ENCODE data around the gene RNF213. TPM values are rescaled to one million over a fixed set of nuclear protein-coding genes. Genes with fewer than 3 reads are reported as not detected.
"Not testable (repeated sequence)": the region's sequence is repeated elsewhere in the genome, so short reads cannot be mapped to it uniquely, and the experiment has no call there.

The RNF213 gene
- total and polyA plus RNA-seq, 4 donors: 45.1 to 78.3 (median 59.3) TPM

GRCh38 chr17:80274871-80275449, 14.3 kb downstream of the RNF213 start:
- Histone ChIP-seq H3K9me3 (ENCODE audit: control insufficient read depth, insufficient read depth, low read length) (no peaks in the 10 kb centered on the region), H3K4me3 (ENCODE audit: low read depth, low read length) (no peak overlapping the region), H3K36me3 (ENCODE audit: control insufficient read depth, insufficient read depth, low read length) (peaks cover 31% of the 10 kb centered on the region), H3K27ac (ENCODE audit: low read depth, low read length) (no peak overlapping the region), H3K4me1 (ENCODE audit: control insufficient read depth, insufficient read depth, low read length) (peaks cover 16% of the 10 kb centered on the region), H3K27me3 (ENCODE audit: control insufficient read depth, insufficient read depth, low read length) (no peaks in the 10 kb centered on the region)
- no peak for DNase-seq (ENCODE audit: low read depth in 4 of 6, low spot score in 6 of 6)
- WGBS (ENCODE audit: insufficient coverage): 95% methylated on average over 3 of the region's 4 CpGs

DNA sequence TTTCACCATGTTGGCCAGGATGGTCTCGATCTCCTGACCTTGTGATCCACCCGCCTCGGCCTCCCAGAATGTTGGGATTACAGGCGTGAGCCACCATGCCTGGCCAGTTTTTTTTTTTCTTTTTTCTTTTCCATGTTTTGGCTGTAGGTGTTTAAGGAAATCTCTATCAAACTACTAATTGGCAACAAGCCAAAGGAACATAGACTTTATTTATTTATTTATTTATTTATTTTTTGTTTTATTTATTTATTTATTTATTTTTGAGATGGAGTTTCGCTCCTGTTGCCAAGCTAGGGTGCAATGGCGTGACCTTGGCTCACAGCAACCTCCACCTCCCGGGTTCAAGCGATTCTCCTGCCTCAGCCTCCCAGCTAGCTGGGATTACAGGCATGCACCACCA, 15.2 kb downstream of the RNF213 start:
- not testable (repeated sequence) for H3K4me3 ChIP-seq (ENCODE audit: low read depth, low read length); DNase-seq (ENCODE audit: low read depth in 4 of 6, low spot score in 6 of 6); H3K27me3 ChIP-seq (ENCODE audit: control insufficient read depth, insufficient read depth, low read length); H3K27ac ChIP-seq (ENCODE audit: low read depth, low read length); H3K9me3 ChIP-seq (ENCODE audit: control insufficient read depth, insufficient read depth, low read length)
- H3K4me1 ChIP-seq (ENCODE audit: control insufficient read depth, insufficient read depth, low read length): peaks cover 12% of the 10 kb centered on the region
- H3K36me3 ChIP-seq (ENCODE audit: control insufficient read depth, insufficient read depth, low read length): peaks cover 31% of the 10 kb centered on the region
- WGBS (ENCODE audit: insufficient coverage): 94% methylated on average over 4 of the region's 8 CpGs

- Histone ChIP-seq H3K36me3 (ENCODE audit: control insufficient read depth, insufficient read depth, low read length) (peaks cover 44% of the 10 kb centered on the region), H3K27ac (ENCODE audit: low read depth, low read length) (no peak overlapping the region), H3K4me1 (ENCODE audit: control insufficient read depth, insufficient read depth, low read length) (peaks cover 12% of the 10 kb centered on the region), H3K9me3 (ENCODE audit: control insufficient read depth, insufficient read depth, low read length) (no peaks in the 10 kb centered on the region), H3K27me3 (ENCODE audit: control insufficient read depth, insufficient read depth, low read length) (no peaks in the 10 kb centered on the region), H3K4me3 (ENCODE audit: low read depth, low read length) (no peak overlapping the region)
- no peak for DNase-seq (ENCODE audit: low read depth in 4 of 6, low spot score in 6 of 6)
- WGBS (ENCODE audit: insufficient coverage): 88% methylated on average over 32 of the region's 34 CpGs
These were observed 17.4 kb downstream of the RNF213 start for GRCh38 chr17:80277751-80278671.

GRCh38 chr17:80279895-80280294, 19.2 kb downstream of the RNF213 start:
- H3K9me3 ChIP-seq (ENCODE audit: control insufficient read depth, insufficient read depth, low read length): no peaks in the 10 kb centered on the region
- WGBS (ENCODE audit: insufficient coverage): 49% methylated on average over 13 of the region's 14 CpGs
- peaks cover 12% of the 10 kb centered on the region for H3K4me1 ChIP-seq (ENCODE audit: control insufficient read depth, insufficient read depth, low read length)
- DNase-seq (ENCODE audit: low read depth in 4 of 6, low spot score in 6 of 6): peak in 3 of 6 donors; percentile 22 to 76 (median 32)
- peaks cover 43% of the 10 kb centered on the region for H3K36me3 ChIP-seq (ENCODE audit: control insufficient read depth, insufficient read depth, low read length)
- no peaks in the 10 kb centered on the region for H3K27me3 ChIP-seq (ENCODE audit: control insufficient read depth, insufficient read depth, low read length)
- H3K4me3 ChIP-seq (ENCODE audit: low read depth, low read length): no peak overlapping the region
- no peak overlapping the region for H3K27ac ChIP-seq (ENCODE audit: low read depth, low read length)

DNA sequence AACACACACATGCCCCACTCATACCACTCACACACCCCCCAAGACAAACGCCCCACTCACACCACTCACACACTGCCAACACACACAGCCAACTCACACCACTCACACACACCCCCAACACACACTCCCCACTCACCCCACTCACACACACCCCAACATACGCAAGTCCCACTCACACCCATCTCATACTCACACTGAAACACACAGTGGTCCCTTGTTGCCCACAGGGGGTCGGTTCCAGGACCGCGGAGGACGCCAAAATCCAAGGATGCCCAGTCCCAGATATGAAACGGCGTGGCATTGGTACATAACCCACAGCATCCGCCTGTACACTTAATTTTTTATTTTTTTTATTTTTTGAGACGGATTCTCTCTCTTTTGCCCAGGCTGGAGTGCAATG, 20.9 kb downstream of the RNF213 start:
- peaks cover 12% of the 10 kb centered on the region for H3K4me1 ChIP-seq (ENCODE audit: control insufficient read depth, insufficient read depth, low read length)
- H3K36me3 ChIP-seq (ENCODE audit: control insufficient read depth, insufficient read depth, low read length): peaks cover 51% of the 10 kb centered on the region
- no peak overlapping the region for H3K4me3 ChIP-seq (ENCODE audit: low read depth, low read length)
- no peak for DNase-seq (ENCODE audit: low read depth in 4 of 6, low spot score in 6 of 6)
- no peak overlapping the region for H3K27ac ChIP-seq (ENCODE audit: low read depth, low read length)
- H3K27me3 ChIP-seq (ENCODE audit: control insufficient read depth, insufficient read depth, low read length): no peaks in the 10 kb centered on the region
- no peaks in the 10 kb centered on the region for H3K9me3 ChIP-seq (ENCODE audit: control insufficient read depth, insufficient read depth, low read length)
- 87% methylated on average over 10 of the region's 10 CpGs for WGBS (ENCODE audit: insufficient coverage)

DNA sequence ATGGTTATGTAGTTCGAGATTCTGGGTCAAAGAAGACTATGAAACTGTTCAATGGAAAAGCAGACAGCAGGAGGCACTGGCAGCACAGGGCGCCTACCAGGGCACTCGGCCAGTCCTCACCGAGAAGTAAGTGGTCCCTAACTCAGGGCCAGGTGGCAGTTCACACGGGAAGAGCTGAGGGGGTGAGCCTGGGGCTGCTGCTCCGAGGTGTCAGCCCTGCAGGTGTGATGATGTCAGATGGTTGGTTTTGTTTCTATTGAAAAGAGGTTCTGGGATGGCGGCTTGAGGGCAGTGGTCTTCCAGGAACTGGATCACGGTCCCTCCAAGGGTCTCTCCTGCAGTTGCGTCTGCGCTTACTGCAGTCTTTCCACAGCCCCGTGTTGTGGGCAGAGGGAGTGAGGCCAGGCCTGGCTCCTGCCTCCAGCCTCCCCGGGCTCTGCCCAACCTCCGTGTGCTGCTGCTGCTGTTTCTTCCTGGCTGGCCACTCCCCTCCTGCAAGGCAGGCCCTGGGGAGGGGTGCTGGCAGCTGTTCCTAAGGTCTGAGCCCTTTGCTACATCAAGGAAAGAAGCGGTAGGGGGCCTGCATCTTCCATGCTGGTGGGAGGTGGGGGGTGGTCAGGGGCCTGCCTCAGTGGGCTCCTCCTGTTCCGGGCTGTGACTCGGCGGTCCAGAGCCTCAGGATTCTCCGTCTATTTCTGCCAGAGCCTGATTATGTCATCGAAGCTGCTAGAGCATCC, 22.6 kb downstream of the RNF213 start:
- Histone ChIP-seq H3K4me3 (ENCODE audit: low read depth, low read length) (no peak overlapping the region), H3K27me3 (ENCODE audit: control insufficient read depth, insufficient read depth, low read length) (no peaks in the 10 kb centered on the region), H3K9me3 (ENCODE audit: control insufficient read depth, insufficient read depth, low read length) (no peaks in the 10 kb centered on the region), H3K4me1 (ENCODE audit: control insufficient read depth, insufficient read depth, low read length) (peaks cover 12% of the 10 kb centered on the region), H3K36me3 (ENCODE audit: control insufficient read depth, insufficient read depth, low read length) (peaks cover 58% of the 10 kb centered on the region), H3K27ac (ENCODE audit: low read depth, low read length) (no peak overlapping the region)
- no peak for DNase-seq (ENCODE audit: low read depth in 4 of 6, low spot score in 6 of 6)
- 65% methylated on average over 14 of the region's 19 CpGs for WGBS (ENCODE audit: insufficient coverage)

- 62% methylated on average over 11 of the region's 11 CpGs for whole genome bisulfite sequencing (ENCODE audit: insufficient coverage)
- no peaks in the 10 kb centered on the region for H3K9me3 ChIP-seq (ENCODE audit: control insufficient read depth, insufficient read depth, low read length)
- H3K36me3 ChIP-seq (ENCODE audit: control insufficient read depth, insufficient read depth, low read length): peaks cover 61% of the 10 kb centered on the region
These were observed 24.0 kb downstream of the RNF213 start for GRCh38 chr17:80284631-80285030.

GRCh38 chr17:80285237-80285920, 24.7 kb downstream of the RNF213 start:
- H3K9me3 ChIP-seq (ENCODE audit: control insufficient read depth, insufficient read depth, low read length): no peaks in the 10 kb centered on the region
- peaks cover under 1% of the 10 kb centered on the region for H3K4me1 ChIP-seq (ENCODE audit: control insufficient read depth, insufficient read depth, low read length)
- no peaks in the 10 kb centered on the region for H3K27me3 ChIP-seq (ENCODE audit: control insufficient read depth, insufficient read depth, low read length)
- H3K27ac ChIP-seq (ENCODE audit: low read depth, low read length): no peak overlapping the region
- H3K4me3 ChIP-seq (ENCODE audit: low read depth, low read length): no peak overlapping the region
- no peak for DNase-seq (ENCODE audit: low read depth in 4 of 6, low spot score in 6 of 6)
- 94% methylated on average over 18 of the region's 19 CpGs for WGBS (ENCODE audit: insufficient coverage)
- H3K36me3 ChIP-seq (ENCODE audit: control insufficient read depth, insufficient read depth, low read length): peaks cover 69% of the 10 kb centered on the region

More at GRCh38 chr17:80284631-80285030, 24.0 kb downstream of the RNF213 start:
- Histone ChIP-seq H3K4me1 (ENCODE audit: control insufficient read depth, insufficient read depth, low read length) (peaks cover 8% of the 10 kb centered on the region), H3K27ac (ENCODE audit: low read depth, low read length) (no peak overlapping the region), H3K27me3 (ENCODE audit: control insufficient read depth, insufficient read depth, low read length) (no peaks in the 10 kb centered on the region), H3K4me3 (ENCODE audit: low read depth, low read length) (no peak overlapping the region)
- no peak for DNase-seq (ENCODE audit: low read depth in 4 of 6, low spot score in 6 of 6)

DNA sequence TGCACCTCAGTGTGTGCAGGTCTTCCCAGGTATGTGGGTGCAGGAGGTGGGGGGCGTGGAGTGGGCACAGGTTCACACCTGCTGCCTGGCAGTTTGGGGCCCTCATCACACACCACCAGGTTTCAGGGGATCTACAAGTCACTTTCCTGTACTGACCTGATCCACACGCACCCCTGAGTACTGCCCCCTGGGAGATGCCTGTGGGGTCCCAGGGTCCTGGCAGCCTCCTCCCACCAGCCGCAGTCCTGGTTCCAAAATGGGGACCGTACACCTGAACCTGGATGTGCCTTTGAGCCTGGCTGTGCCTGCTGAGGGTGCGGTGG, 25.9 kb downstream of the RNF213 start:
- H3K4me3 ChIP-seq (ENCODE audit: low read depth, low read length): no peak overlapping the region
- WGBS (ENCODE audit: insufficient coverage): 94% methylated on average over 5 of the region's 5 CpGs
- H3K27ac ChIP-seq (ENCODE audit: low read depth, low read length): no peak overlapping the region
- H3K4me1 ChIP-seq (ENCODE audit: control insufficient read depth, insufficient read depth, low read length): no peaks in the 10 kb centered on the region
- H3K36me3 ChIP-seq (ENCODE audit: control insufficient read depth, insufficient read depth, low read length): peaks cover 71% of the 10 kb centered on the region
- no peak for DNase-seq (ENCODE audit: low read depth in 4 of 6, low spot score in 6 of 6)
- no peaks in the 10 kb centered on the region for H3K9me3 ChIP-seq (ENCODE audit: control insufficient read depth, insufficient read depth, low read length)
- no peaks in the 10 kb centered on the region for H3K27me3 ChIP-seq (ENCODE audit: control insufficient read depth, insufficient read depth, low read length)

Measured in spinal cord (tissue), 10 donors.